Skin epidermis (tissue), 12 donors: ENCODE data around the gene SLC23A3.
"Not testable (repeated sequence)": the region's sequence is repeated elsewhere in the genome, so short reads cannot be mapped to it uniquely, and the experiment has no call there.

Experiments
- H3K27ac ChIP-seq, 21 experiments: fragments of 200-600 bp; sonication (generic) in 11 of 21; one replicate each; pipeline ENCODE4 v1.5.0; 2020; ENCODE audit warnings: mild to moderate bottlenecking in 3 of 21, inconsistent platforms in 2 of 21, moderate library complexity in 2 of 21
- H3K4me3 ChIP-seq, 7 experiments: fragments of 200-600 bp; sonication (generic) in 2 of 7; one replicate each; pipeline ENCODE4 v1.5.0; 2020; ENCODE audit warnings: inconsistent platforms in 2 of 7, mild to moderate bottlenecking in 2 of 7, moderate library complexity in 1 of 7

SLC23A3 gene

DNA sequence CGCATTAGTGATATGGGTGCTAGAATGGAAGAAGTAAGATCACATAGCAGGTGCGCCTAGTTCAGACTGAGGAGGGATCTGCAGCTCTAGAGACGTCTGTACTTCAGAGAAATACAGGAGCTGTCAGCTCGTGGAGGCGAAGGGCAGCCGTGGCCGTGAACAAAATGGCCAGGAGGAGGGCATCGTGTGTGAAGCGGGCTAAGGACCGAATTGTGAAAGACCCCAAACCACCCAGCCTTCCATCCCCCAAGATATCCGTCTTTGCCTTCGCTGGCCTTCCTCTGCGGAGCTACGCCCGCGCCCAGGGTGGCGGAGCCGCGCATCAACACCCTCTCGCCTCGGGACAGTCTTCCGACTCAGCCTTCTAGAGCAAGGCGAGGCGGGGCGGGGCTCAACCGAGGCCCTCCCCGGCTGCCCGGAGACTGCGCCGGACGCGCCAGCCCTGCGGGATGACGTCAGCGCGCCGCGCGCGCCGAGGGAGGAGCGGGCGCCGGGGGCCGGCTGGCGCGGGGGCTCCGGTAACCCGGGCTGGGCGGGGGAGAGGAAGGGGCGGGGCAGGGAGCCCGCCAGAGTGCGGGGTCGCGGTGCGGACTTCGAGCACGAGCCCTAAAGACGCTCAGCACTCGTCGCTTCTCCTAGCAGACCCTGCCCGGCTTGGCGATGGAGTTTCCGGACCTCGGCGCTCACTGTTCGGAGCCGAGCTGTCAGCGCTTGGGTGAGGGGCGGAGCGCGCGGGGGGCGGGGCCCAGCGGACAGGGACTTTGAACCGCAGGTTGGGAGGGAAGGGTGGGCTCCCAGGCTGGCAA, 36.7 kb upstream of the SLC23A3 start, which contains the start of gene ZFAND2B:
TSS of gene ZFAND2B (plus strand) at position 455 of the 806 bp plus-strand sequence. CDS start at position 661, 206 bp downstream.
- Histone ChIP-seq H3K27ac (peak within 1 kb of the TSS; percentile 76 to 97 (median 91)), H3K4me3 (peak within 1 kb of the TSS; percentile 52 to 77 (median 66))

DNA sequence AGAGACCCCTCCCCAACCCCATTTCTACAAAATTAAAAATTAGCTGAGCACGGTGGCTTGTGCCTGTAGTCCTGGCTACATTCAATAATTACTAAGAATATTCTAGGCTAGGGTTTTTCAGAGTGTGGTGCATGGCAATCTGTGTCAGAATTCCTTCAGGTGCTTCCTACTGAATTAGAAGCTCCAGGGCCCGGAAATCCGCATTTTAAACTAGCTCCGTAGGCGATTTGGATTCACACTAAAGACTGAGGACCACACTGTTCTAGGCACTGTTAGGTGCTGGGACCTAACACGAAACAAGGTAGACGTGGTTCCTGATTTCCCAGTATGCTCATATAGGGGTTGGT, 36.1 kb upstream of the SLC23A3 start:
- H3K4me3 ChIP-seq = peak overlapping the region; percentile 52 to 77 (median 66)

GRCh38 chr2:219205165-219205538, 35.3 kb upstream of the SLC23A3 start:
- Histone ChIP-seq H3K27ac (no peak overlapping the region), H3K4me3 (no peak overlapping the region)

More for the DNA sequence above, 36.1 kb upstream of the SLC23A3 start:
- peak overlapping the region in 20 of 21 experiments; percentile 78 to 97 (median 92) for H3K27ac ChIP-seq

- Histone ChIP-seq H3K27ac (no peak overlapping the region), H3K4me3 (no peak overlapping the region)
Measured at GRCh38 chr2:219204425-219205164, 34.8 kb upstream of the SLC23A3 start.

DNA sequence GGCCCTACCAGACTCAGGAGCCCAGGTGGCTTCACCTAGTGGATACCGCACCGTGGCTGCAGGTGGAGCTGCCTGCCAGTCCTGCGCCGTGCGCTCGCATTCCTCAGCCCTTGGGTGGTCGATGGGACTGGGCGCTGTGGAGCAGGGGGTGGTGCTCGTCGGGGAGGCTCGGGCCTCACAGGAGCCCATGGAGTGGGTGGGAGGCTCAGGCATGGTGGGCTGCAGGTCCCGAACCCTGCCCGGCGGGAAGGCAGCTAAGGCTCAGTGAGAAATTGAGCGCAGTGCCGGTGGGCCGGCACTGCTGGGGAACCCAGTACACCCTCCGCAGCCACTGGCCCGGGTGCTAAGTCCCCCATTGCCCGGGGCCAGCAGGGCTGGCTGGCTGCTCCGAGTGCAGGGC, 31.5 kb upstream of the SLC23A3 start:
- H3K27ac ChIP-seq, H3K4me3 ChIP-seq: not testable (repeated sequence)

DNA sequence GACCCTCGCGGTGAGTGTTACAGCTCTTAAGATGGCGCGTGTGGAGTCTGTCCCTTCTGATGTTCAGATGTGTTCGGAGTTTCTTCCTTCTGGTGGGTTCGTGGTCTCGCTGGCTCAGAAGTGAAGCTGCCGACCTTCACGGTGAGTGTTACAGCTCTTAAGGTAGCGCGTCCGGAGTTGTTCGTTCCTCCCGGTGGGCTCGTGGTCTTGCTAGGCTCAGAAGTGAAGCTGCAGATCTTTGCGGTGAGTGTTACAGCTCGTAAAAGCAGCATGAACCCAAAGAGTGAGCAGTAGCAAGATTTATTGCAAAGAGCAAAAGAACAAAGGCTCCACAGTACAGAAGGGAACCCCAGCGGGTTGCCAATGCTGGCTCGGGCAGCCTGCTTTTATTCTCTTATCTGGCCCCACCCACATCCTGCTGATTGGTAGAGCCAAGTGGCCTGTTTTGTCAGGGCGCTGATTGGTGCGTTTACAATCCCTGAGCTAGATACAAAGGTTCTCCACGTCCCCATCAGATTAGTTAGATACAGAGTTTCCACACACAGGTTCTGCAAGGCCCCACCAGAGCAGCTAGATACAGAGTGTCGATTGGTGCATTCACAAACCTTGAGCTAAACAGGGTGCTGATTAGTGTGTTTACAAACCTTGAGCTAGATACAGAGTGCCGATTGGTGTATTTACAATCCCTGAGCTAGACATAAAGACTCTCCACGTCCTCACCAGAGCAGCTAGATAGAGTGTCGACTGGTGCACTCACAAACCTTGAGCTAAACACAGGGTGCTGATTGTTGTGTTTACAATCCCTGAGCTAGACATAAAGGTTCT, 30.9 kb upstream of the SLC23A3 start:
- H3K4me3 ChIP-seq, H3K27ac ChIP-seq: not testable (repeated sequence)

- Histone ChIP-seq H3K27ac (no peak overlapping the region), H3K4me3 (no peak overlapping the region)
Measured at GRCh38 chr2:219199470-219200211, 29.8 kb upstream of the SLC23A3 start.

GRCh38 chr2:219198974-219199373, 29.1 kb upstream of the SLC23A3 start:
- no peak overlapping the region for H3K4me3 ChIP-seq
- no peak overlapping the region for H3K27ac ChIP-seq

DNA sequence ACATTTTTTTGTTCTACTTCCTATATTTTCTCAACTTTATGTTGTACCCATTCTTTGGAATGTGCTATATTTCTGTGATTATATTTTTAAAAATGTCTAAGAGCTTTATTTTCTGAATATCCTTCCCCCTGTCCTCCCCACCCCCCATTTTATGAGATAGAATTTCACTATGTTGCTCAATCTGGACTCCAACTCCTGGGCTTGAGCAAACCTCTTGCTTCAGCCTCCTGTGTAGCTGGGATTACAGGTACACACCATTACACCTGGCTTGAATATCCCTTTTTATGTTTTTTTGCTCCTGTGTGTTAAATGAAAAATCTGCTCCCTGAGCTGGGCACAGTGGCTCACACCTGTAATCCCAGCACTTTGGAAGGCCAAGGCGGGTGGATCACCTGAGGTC, 27.6 kb upstream of the SLC23A3 start:
- Histone ChIP-seq H3K4me3 (no peak overlapping the region), H3K27ac (no peak overlapping the region)

GRCh38 chr2:219186754-219187456, 17.1 kb upstream of the SLC23A3 start:
- Histone ChIP-seq H3K4me3 (no peak overlapping the region), H3K27ac (no peak overlapping the region)

DNA sequence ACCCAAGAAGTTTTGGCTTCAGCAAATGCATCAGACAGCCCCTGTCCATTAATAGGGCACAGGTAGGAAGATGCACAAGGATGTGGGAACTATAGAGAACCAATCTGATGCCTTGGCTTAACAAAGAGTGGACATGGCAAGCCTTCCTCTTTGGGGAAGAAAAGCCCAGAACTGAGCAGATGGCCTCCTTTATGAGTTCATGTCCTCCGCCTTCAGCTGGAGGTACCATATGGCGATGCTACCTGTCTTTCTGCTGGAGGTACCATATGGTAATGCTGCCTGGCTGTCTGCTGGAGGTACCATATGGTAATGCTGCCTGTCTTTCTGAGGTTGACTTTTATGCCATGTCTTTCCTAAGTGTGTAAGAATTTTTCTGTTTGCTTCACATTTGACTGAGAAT, 14.3 kb upstream of the SLC23A3 start:
- Histone ChIP-seq H3K4me3 (no peak overlapping the region), H3K27ac (no peak overlapping the region)

DNA sequence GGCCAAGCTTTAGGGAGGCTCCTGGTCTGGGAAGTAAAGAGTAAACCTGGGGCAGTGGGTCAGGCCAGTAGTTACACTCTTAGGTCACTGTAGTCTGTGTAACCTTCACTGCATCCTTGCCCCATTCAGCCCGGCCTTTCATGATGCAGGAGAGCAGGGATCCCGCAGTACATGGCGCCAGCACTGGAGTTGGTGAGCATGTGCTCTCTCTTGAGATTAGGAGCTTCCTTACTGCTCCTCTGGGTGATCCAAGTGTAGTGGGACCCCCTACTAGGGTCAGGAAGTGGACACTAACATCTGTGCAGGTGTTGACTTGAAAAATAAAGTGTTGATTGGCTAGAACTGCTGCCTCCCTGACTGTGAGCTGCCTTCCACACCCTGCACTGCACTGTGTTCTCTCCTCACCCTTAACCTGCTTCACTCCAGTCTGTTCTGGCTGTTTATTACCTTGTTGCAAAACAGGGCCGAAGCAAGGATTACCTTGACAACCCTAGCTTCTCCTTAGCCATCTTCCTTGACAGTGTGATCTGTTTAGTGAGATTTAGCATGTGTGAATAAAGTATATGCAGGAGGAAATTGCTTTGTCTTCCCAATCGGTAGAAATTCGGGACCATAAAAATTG, 13.4 kb upstream of the SLC23A3 start:
- Histone ChIP-seq H3K4me3 (no peak overlapping the region), H3K27ac (no peak overlapping the region)

- no peak overlapping the region for H3K27ac ChIP-seq
Measured at GRCh38 chr2:219182331-219183150, 12.7 kb upstream of the SLC23A3 start.

DNA sequence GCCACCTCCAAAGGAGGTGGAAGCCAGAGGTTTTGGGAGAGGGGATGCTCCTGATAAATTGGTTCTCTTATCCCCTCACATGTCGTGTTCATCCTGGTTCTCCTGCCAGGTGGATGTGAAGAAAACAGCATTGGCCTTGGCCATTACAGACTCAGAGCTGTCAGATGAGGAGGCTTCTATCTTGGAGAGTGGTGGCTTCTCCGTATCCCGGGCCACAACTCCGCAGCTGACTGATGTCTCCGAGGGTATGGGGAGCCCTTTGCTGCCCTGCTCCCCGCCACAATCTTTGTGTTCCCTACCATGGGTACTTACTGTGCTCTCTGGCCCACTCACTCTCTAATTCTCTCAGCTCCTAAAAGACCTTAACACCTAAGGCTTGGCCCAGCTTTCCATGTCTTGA, 11.7 kb upstream of the SLC23A3 start:
- H3K27ac ChIP-seq = no peak overlapping the region
- H3K4me3 ChIP-seq = no peak overlapping the region

More at GRCh38 chr2:219182331-219183150, 12.7 kb upstream of the SLC23A3 start:
- no peak overlapping the region for H3K4me3 ChIP-seq

GRCh38 chr2:219180961-219181360, 11.1 kb upstream of the SLC23A3 start:
- H3K27ac ChIP-seq = no peak overlapping the region
- H3K4me3 ChIP-seq = no peak overlapping the region

DNA sequence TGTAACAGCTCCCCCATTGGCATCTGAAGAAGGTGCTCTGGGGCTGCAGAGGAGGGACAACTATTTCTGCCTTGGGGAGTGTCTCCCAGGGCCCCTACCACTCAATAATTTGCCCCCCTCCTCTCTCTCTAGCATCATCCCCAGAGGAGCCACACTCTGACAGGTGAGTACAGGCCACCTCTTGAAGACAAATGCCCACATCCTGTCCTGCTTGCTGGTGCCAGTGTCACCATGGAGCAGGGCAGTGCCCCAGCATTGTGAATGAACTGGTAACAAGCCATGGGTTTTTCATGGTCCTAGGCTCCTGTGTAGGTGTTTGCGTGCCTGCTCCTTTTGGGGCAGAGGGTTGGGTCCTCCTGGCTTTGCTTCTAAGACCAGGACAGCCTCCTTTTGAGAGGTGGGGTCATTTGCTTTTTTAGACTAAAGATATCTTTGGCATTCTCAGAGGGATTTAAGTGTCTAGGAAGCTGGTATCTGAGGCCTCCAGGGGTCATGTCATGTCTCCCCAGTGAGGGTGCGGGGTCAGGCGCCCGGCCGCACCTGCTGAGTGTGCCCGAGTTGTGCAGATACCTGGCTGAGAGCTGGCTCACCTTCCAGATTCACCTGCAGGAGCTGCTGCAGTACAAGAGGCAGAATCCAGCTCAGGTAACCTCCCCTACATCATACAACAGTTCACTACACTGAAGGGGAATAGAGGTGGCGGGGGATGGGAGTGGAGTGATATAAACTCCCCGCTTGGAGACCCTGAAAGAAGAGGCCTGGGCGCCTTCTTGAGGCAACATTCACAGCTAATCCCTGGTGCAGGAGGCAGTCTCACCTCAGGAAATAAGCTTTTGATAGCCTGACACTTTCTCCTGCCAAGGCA, 10.0 kb upstream of the SLC23A3 start:
- peak overlapping the region in 2 of 21 experiments; percentile 96 to 98 for H3K27ac ChIP-seq
- peak overlapping the region in 1 of 7 experiments; percentile 97 for H3K4me3 ChIP-seq
